ENCODE data around the gene DDX47. TPM values are rescaled to one million over a fixed set of nuclear protein-coding genes. Genes with fewer than 3 reads are reported as not detected.

Gene DDX47
- total RNA-seq: 45.1 and 56.6 TPM in 2 replicates

GRCh38 chr12:12813120-12814101 is at the start of gene DDX47:
Gene DDX47, plus strand, starts transcription at chr12:12813346. Its CDS starts 22 bp downstream, at chr12:12813368.

GRCh38 chr12:12784911-12785814 is 28.0 kb upstream of the DDX47 start, which contains the start of gene APOLD1:
Gene APOLD1, plus strand, starts transcription at chr12:12785659. Its CDS starts 33 bp downstream, at chr12:12785692.

Other genes starting within 250 kb of the DDX47 start
- gene CREBL2, start 201.5 kb upstream of the DDX47 start, total RNA-seq: 22.0 and 28.7 TPM in 2 replicates
- gene GPR19, start 117.2 kb upstream of the DDX47 start, total RNA-seq: not detected in 2 replicates
- 34.2 and 36.3 TPM in 2 replicates for gene CDKN1B, start 96.0 kb upstream of the DDX47 start, total RNA-seq
- gene APOLD1, start 27.7 kb upstream of the DDX47 start, total RNA-seq: 1.5 and 3.2 TPM in 2 replicates
- 2.2 and 2.6 TPM in 2 replicates for gene GPRC5A, start 78.2 kb downstream of the DDX47 start, total RNA-seq
- gene GPRC5D, start 138.8 kb downstream of the DDX47 start, total RNA-seq: not detected in 2 replicates
- 79.5 and 85.8 TPM in 2 replicates for gene HEBP1, start 186.9 kb downstream of the DDX47 start, total RNA-seq
- gene FAM234B, start 231.0 kb downstream of the DDX47 start, total RNA-seq: 5.3 and 7.6 TPM in 2 replicates